Bone marrow (tissue), 2 donors: Measurements from ENCODE around the gene ANXA7.
"Not testable (repeated sequence)": the region's sequence is repeated elsewhere in the genome, so short reads cannot be mapped to it uniquely, and the experiment has no call there.

Source experiments
- DNase-seq, 2 donors: peaks; one replicate each; lab custom pipeline; 2025; lab: John Stamatoyannopoulos, UW

The ANXA7 gene

GRCh38 chr10:73407495-73407894 lies 6.4 kb downstream of the ANXA7 start:
- DNase-seq: no peak

- DNase-seq: no peak
Measured at GRCh38 chr10:73406846-73407245, 7.0 kb downstream of the ANXA7 start.

DNA sequence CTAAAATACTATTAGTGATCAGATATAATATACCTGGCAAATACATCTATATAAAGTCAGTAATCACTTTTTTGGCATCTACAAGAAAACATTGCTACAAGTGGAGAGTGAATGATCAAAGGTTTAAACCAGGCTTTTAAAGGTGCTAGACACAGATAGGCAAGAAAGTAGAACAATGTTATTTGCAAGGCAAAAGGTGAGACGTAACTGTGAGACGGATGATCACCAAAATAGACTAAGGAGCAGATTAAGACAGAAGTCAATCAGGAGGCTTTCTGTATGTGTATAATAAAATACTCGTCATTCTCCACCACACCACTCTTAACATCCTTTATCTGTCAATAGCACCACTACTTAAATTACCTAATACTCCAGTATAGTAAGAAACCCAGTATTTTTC lies 8.3 kb downstream of the ANXA7 start:
- DNase-seq: no peak

DNA sequence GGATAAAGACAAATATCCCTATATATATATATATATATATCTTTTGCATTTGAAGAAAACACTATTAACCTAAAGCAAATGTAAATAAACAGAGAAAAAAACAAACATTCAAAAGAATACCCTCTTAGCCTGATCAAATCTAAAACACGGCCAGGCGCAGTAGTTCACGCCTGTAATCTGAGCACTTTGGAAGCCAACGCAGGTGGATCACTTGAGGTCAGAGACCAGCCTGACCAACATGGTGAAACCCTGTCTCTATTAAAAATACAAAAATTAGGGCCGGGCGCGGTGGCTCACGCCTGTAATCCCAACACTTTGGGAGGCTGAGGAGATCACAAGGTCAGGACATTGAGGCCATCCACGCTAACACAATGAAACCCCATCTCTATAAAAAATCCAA lies 9.2 kb downstream of the ANXA7 start:
- no peak for DNase-seq

DNA sequence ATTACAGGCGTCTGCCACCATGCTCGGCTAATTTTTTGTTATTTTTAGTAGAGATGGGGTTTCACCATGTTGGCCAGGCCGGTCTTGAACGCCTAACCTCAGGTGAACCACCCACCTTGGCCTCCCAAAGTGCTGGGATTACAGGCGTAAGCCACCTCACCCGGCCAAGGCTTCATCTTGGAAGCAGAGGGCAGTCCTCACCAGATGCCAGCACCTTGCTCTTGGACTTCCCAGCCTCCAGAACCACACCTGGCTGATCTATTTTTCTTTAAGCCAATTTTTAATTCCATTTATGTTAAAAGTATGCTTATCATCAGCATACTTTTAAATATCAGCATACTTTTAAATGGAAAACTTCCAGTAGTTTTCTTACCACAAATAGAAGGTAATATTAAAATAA lies 12.2 kb downstream of the ANXA7 start:
- no peak for DNase-seq

DNA sequence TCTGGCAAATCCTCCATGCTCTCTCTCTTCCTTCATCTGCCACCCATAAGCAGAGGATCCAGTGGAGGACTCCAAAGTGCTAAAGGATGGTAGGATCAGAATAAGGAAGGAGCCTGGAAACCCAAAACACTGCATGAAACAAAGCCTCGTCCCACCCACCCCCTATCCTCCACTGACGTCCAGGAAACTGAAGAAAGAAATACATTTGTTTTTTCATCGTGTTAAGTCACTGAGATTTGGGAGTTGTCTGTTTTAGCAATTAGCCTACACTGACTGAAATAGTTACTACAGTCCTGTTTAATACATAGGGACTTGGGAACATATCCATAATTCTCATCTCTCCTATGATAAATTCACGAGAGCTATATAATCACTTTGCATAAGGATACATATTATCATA lies 14.8 kb downstream of the ANXA7 start:
- DNase-seq: no peak

DNA sequence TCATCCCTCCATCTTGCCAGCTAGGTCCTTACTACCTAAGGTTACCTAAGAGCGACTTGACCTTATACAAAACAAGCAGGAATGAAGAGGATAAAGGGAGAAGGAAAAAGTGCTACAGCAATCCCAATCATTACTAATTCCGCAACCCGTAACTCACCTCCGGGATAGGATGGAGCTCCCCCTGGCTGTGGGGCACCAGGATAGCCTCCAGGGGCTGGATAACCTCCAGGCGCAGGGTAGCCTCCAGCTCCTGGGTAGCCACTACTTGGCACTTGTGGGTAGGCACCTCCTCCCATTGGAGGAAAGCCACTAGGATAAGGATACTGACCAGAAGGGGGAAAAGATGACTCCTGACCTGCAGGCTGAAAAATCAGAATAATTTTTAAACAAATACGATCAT lies 15.8 kb downstream of the ANXA7 start:
- DNase-seq: no peak

DNA sequence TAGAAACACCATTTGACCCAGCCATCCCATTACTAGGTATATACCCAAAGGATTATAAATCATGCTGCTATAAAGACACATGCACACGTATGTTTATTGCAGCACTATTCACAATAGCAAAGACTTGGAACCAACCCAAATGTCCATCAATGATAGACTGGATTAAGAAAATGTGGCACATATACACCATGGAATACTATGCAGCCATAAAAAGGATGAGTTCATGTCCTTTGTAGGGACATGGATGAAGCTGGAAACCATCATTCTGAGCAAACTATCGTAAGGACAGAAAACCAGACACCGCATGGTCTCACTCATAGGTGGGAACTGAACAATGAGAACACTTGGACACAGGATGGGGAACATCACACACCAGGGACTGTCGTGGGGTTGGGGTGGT lies 19.5 kb downstream of the ANXA7 start:
- not testable (repeated sequence) for DNase-seq

- no peak for DNase-seq
Measured at GRCh38 chr10:73388228-73388627, 25.6 kb downstream of the ANXA7 start.

GRCh38 chr10:73386583-73386982 lies 27.3 kb downstream of the ANXA7 start:
- no peak for DNase-seq

GRCh38 chr10:73379064-73379748 lies 34.7 kb downstream of the ANXA7 start:
- no peak for DNase-seq

GRCh38 chr10:73376679-73377078 lies 37.2 kb downstream of the ANXA7 start:
- no peak for DNase-seq

- DNase-seq: no peak
Measured at GRCh38 chr10:73368238-73368637, 45.6 kb downstream of the ANXA7 start.

- no peak for DNase-seq
Measured at GRCh38 chr10:73366381-73367298, 47.2 kb downstream of the ANXA7 start.

DNA sequence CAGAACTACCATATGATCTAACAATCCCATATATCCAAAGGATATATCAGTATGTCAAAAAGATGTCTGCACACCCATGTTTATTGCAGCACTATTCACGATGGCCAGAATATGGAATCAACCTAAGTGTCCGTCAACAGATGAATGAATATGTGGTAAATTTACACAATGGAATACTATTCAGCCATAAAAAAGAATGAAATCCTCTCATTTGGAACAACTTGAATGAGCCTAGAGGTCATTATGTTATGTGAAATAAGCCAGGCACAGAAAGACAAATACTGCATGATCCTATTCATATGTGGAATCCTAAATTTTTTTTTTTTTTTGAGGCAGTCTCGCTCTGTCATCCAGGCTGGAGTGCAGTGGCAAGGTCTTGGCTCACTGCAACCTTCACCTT lies 48.9 kb downstream of the ANXA7 start:
- no peak for DNase-seq

GRCh38 chr10:73359492-73359891 lies 54.4 kb downstream of the ANXA7 start:
- no peak for DNase-seq

DNA sequence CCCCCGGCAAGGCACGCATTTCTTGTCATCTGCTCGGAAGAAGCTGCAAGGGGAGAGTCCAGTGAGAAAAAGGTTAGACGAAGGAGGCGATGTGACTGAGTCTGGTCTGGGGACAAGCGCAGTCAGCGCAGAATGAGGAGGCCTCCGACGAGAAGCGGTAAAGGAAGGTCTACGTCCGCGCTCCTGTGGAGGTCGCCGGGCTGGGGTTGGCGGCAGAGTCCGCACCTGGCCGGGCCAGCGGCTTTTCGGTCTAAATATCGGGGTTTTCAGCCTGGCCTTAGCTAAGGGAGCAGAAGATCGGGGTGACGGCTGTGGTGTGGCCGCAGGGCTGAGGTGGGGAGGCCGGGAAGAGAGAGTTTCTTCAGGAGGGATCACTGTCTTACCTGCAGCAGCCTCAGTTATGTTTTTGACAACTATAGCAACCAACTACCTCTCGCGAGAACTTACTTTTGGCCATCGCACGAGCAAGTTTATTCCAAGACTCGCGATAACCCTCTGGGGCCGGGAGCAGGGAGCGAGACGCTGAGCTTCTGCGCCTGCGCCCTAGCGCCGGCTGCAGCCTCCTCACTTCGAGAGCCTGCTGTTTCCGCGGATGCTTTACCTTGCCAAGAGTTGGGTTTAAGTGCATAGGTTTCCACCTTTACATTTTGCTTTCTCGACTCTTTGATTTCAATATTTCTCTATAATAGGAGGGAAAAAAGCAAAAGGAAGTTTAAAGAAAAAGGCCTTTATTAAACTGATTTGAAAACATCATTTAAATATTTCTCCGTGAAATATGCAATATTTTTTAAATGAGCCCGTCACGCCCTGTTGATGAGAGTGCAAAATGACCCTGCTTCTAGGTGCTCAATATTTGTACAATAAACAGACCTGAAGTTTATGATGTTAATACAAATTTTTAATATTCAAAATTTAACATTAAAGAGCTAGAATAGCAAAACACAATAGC lies 55.3 kb downstream of the ANXA7 start, which contains the start of gene CFAP70:
TSS of gene CFAP70 (minus strand) at position 534 of the 949 bp plus-strand sequence. CDS start 4,068 bp downstream, outside the sequence.
- DNase-seq: peak; percentile 56 to 79

- DNase-seq: no peak
Measured at GRCh38 chr10:73357821-73358220, 56.0 kb downstream of the ANXA7 start.

GRCh38 chr10:73357166-73357565 lies 56.7 kb downstream of the ANXA7 start:
- DNase-seq: no peak

DNA sequence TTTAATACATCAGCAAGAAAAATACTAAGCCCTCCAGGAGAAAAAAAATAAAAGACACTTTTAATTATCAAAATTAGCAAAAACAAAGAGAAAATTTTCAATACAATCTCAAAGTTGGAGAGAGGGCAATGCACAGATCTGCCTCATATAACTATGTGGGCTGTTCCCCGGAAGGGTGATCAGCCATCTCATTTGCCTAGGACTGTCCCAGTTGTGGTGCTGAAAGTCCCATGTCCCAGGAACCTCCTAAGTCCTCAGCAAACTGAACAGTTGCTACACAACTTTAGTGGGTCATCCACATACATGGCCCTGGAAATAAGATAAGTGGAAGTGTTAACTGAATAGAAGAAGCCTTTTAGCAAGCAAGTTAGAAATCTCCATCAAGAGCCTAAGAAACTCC lies 69.6 kb downstream of the ANXA7 start:
- DNase-seq: no peak

DNA sequence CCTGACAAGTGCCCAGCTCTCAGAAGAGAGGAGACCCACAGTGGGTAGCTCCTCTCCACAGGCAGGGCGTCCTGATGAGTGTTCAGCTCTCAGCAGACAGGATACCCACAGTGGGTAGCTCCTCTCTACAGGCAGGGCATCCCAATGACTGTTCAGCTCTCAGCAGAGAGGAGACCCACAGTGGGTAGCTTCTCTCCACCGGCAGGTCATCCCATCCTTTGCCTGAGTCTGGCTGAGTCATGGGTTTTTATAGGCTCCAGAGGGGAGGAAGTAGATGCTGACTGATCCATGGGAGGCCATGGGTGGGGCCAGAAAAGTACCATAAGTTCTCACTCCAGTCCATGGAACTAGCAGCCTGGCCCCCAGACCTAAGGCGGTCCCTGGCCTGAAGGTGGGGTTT lies 73.7 kb downstream of the ANXA7 start:
- DNase-seq: no peak

DNA sequence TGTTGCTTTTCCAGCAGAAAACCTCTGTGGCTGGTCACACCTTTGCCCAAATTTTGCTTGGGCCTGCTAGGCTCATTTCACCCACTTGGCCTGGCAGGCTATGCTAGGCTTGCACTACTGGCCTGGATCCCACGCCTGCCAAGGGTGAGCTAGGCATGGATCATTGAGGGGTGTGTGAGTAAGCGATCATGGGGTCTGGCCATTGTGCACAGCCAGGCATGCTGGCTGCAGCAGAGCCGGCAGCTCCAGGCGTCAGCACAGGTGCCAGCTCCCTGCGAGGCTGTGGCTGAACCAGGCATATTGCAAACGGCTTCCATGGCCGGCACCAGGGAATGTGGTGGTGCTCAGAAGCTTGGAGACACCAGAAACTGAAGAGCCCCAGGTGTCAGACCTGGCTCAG lies 74.4 kb downstream of the ANXA7 start:
- DNase-seq: no peak
